Osteoblast (primary cell): ENCODE measurements around the gene CRY1. TPM values are rescaled to one million over a fixed set of nuclear protein-coding genes. Genes with fewer than 3 reads are reported as not detected.
A peak's percentile ranks its signal among the peaks of the same experiment; 100 is the strongest.

Experiments used
- DNase-seq: peaks from one replicate; pipeline ENCODE4 v3.0.0; 2011; ENCODE audit warnings: low spot score, mixed read lengths; ENCODE audit not compliant: insufficient read length; ENCODE audit errors: missing footprints
- H2AFZ ChIP-seq: 2 replicates; pipeline ENCODE4 v1.6.0; 2011; ENCODE audit warnings: mild to moderate bottlenecking, low read length
- H3K27ac ChIP-seq: 2 replicates; pipeline ENCODE4 v1.5.1; 2011; ENCODE audit warnings: mild to moderate bottlenecking, low read depth, low read length, moderate library complexity
- H3K27me3 ChIP-seq: 2 replicates; pipeline ENCODE4 v1.6.0; 2012; ENCODE audit warnings: mild to moderate bottlenecking, control low read depth, inconsistent platforms, low read length, moderate library complexity; ENCODE audit not compliant: insufficient read depth
- H3K36me3 ChIP-seq: 2 replicates; pipeline ENCODE4 v1.5.1; 2011; ENCODE audit warnings: mild to moderate bottlenecking, low read length, control low read depth, moderate library complexity; ENCODE audit not compliant: insufficient read depth
- H3K4me1 ChIP-seq: 2 replicates; pipeline ENCODE4 v1.5.1; 2011; ENCODE audit warnings: mild to moderate bottlenecking, low read length, control low read depth, moderate library complexity; ENCODE audit not compliant: insufficient read depth
- H3K4me2 ChIP-seq: 2 replicates; pipeline ENCODE4 v1.6.0; 2011; ENCODE audit warnings: mild to moderate bottlenecking, low read length; ENCODE audit not compliant: insufficient read depth
- H3K4me3 ChIP-seq: fragments of 200-600 bp; sonication (generic); 3 replicates; pipeline ENCODE4 v1.5.1; 2012; ENCODE audit warnings: mild to moderate bottlenecking, low read length, inconsistent platforms; ENCODE audit not compliant: insufficient read depth
- H3K79me2 ChIP-seq: 2 replicates; pipeline ENCODE4 v1.6.0; 2012; ENCODE audit warnings: mild to moderate bottlenecking, low read length, control low read depth, inconsistent platforms; ENCODE audit not compliant: insufficient read depth
- H3K9me3 ChIP-seq: 2 replicates; pipeline ENCODE4 v1.5.1; 2011; ENCODE audit warnings: low read depth, low read length, control low read depth
- H4K20me1 ChIP-seq: 2 replicates; pipeline ENCODE4 v1.6.0; 2012; ENCODE audit warnings: mild to moderate bottlenecking, low read length, control low read depth; ENCODE audit not compliant: insufficient read depth
- CTCF ChIP-seq: IDR thresholded peaks from 2 replicates; pipeline ENCODE4 v1.5.1; 2011; ENCODE audit warnings: mild to moderate bottlenecking, low read depth, low read length, moderate library complexity; ENCODE audit errors: extremely low read depth
- total RNA-seq: library from RNA; depleted of rRNA; stranded (reverse); fragments of >200 nt; gene quantifications from 2 replicates; pipeline ENCODE4 v1.2.3, GENCODE V29; 2012

CRY1 gene
- total RNA-seq, 1 donor, result 18.1 TPM

- Histone ChIP-seq H3K36me3 (no peaks in the 10 kb centered on the region), H3K27ac (no peak overlapping the region), H4K20me1 (no peaks in the 10 kb centered on the region), H3K4me1 (peaks cover 19% of the 10 kb centered on the region), H3K4me2 (no peak overlapping the region), H2AFZ (no peak overlapping the region), H3K27me3 (no peaks in the 10 kb centered on the region), H3K4me3 (no peak overlapping the region), H3K79me2 (peaks cover 46% of the 10 kb centered on the region), H3K9me3 (no peaks in the 10 kb centered on the region)
- TF ChIP-seq CTCF, result no peak
- DNase-seq, result no peak
These were observed 67.7 kb downstream of the CRY1 start for GRCh38 chr12:107025671-107026070.

- no peak overlapping the region for H3K27ac ChIP-seq
- H3K27me3 ChIP-seq, result no peaks in the 10 kb centered on the region
- H2AFZ ChIP-seq, result no peak overlapping the region
- DNase-seq, result no peak
- no peaks in the 10 kb centered on the region for H3K4me1 ChIP-seq
- no peak overlapping the region for H3K4me2 ChIP-seq
- TF ChIP-seq CTCF, result no peak
- H3K9me3 ChIP-seq, result no peaks in the 10 kb centered on the region
- H3K79me2 ChIP-seq, result peaks cover 9% of the 10 kb centered on the region
- H3K4me3 ChIP-seq, result no peak overlapping the region
- no peaks in the 10 kb centered on the region for H4K20me1 ChIP-seq
- H3K36me3 ChIP-seq, result peaks cover 4% of the 10 kb centered on the region
These were observed 73.8 kb downstream of the CRY1 start for GRCh38 chr12:107019546-107019945.

- H3K27me3 ChIP-seq, result no peaks in the 10 kb centered on the region
- no peaks in the 10 kb centered on the region for H3K79me2 ChIP-seq
- no peaks in the 10 kb centered on the region for H4K20me1 ChIP-seq
- no peak overlapping the region for H3K27ac ChIP-seq
- H3K4me1 ChIP-seq, result no peaks in the 10 kb centered on the region
- H3K36me3 ChIP-seq, result peaks cover 4% of the 10 kb centered on the region
- H3K4me3 ChIP-seq, result no peak overlapping the region
- TF ChIP-seq CTCF, result no peak
- no peak for DNase-seq
- no peak overlapping the region for H2AFZ ChIP-seq
- no peak overlapping the region for H3K4me2 ChIP-seq
- no peaks in the 10 kb centered on the region for H3K9me3 ChIP-seq
These were observed 76.3 kb downstream of the CRY1 start for GRCh38 chr12:107017042-107017441.

GRCh38 chr12:107014055-107014454 lies 79.3 kb downstream of the CRY1 start:
- H3K4me2 ChIP-seq, result no peak overlapping the region
- no peaks in the 10 kb centered on the region for H3K79me2 ChIP-seq
- H3K9me3 ChIP-seq, result no peaks in the 10 kb centered on the region
- no peaks in the 10 kb centered on the region for H3K36me3 ChIP-seq
- H4K20me1 ChIP-seq, result no peaks in the 10 kb centered on the region
- no peaks in the 10 kb centered on the region for H3K27me3 ChIP-seq
- H3K27ac ChIP-seq, result no peak overlapping the region
- no peak for DNase-seq
- H3K4me1 ChIP-seq, result no peaks in the 10 kb centered on the region
- TF ChIP-seq CTCF, result peak; percentile 5
- H2AFZ ChIP-seq, result no peak overlapping the region
- no peak overlapping the region for H3K4me3 ChIP-seq
